Hepatocyte (in vitro differentiated cells): ENCODE measurements around the gene ING5.

Experiments used
- EZH2 ChIP-seq: fragments of 200-600 bp; sonication (generic); IDR thresholded peaks from 2 replicates; pipeline ENCODE4 v1.6.1; 2016; ENCODE audit warnings: antibody characterized with exemption, mild to moderate bottlenecking, borderline replicate concordance
- TF ChIP-seq, protein P1 (sequence below): fragments of 200-600 bp; sonication (generic); IDR thresholded peaks from 2 replicates; pipeline ENCODE4 v1.5.1; 2016; ENCODE audit warnings: antibody characterized with exemption, mild to moderate bottlenecking; ENCODE audit not compliant: poor library complexity

DNA sequence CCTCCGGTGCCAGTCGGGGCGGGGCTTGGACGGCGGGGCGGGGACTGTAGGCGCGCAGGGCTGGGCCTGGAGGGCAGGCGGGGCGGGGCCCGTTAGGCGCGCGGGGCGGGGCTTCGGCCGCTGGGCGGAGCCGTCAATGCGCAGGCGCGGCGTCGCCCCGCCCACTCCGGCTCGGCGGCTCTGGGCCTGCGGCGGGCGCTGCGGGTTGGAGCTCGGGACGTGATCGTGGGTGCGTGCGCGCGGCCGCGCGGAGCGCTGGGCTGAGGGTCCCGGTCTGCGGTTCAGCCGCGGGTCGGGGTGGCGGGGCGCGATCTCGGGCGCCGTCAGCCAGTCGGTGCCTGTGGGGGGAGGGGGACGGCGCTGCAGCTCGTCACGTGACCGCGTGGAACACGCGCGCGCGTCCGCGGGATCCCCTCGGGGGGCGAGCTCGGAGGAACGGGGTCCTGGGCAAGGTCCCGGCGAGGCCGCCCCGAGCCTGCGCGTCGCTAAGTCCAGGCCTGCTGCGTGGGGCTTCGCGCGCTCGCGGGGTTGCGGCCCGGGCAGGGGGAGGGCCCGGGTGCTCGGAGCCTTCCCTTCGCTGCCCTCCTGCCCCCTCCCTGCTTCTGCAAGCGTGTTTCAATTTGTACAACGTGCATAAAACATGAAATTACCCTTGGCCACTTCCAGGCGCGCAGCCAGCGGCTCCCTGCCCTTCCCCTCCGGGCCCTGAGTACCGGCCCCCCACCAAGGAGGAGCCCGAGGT lies 32.8 kb downstream of the ING5 start, which contains the start of gene D2HGDH:
- TF ChIP-seq, protein P1, sequence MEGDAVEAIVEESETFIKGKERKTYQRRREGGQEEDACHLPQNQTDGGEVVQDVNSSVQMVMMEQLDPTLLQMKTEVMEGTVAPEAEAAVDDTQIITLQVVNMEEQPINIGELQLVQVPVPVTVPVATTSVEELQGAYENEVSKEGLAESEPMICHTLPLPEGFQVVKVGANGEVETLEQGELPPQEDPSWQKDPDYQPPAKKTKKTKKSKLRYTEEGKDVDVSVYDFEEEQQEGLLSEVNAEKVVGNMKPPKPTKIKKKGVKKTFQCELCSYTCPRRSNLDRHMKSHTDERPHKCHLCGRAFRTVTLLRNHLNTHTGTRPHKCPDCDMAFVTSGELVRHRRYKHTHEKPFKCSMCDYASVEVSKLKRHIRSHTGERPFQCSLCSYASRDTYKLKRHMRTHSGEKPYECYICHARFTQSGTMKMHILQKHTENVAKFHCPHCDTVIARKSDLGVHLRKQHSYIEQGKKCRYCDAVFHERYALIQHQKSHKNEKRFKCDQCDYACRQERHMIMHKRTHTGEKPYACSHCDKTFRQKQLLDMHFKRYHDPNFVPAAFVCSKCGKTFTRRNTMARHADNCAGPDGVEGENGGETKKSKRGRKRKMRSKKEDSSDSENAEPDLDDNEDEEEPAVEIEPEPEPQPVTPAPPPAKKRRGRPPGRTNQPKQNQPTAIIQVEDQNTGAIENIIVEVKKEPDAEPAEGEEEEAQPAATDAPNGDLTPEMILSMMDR: no peak
- no peak for TF ChIP-seq EZH2
